Muscle of back (tissue), 11 donors: ENCODE measurements around the gene MYO5B. TPM values are rescaled to one million over a fixed set of nuclear protein-coding genes. Genes with fewer than 3 reads are reported as not detected.
"Not testable (repeated sequence)": the region's sequence is repeated elsewhere in the genome, so short reads cannot be mapped to it uniquely, and the experiment has no call there.

ENCODE experiments used
- DNase-seq, 3 donors: peaks; one replicate each; pipeline versions ENCODE4 v3.0.0 to v3.0.0-alpha.2; 2013
- polyA plus RNA-seq, 10 donors: library from polyadenylated mRNA; unstranded; fragments of 120-200 nt; gene quantifications; one replicate each; pipeline ENCODE4 v1.2.1, GENCODE V29; 2013; ENCODE audit not compliant: insufficient read length in 10 of 10

MYO5B gene
- polyA plus RNA-seq, 10 donors, result 1.1 to 4.1 (median 1.7) TPM

DNA sequence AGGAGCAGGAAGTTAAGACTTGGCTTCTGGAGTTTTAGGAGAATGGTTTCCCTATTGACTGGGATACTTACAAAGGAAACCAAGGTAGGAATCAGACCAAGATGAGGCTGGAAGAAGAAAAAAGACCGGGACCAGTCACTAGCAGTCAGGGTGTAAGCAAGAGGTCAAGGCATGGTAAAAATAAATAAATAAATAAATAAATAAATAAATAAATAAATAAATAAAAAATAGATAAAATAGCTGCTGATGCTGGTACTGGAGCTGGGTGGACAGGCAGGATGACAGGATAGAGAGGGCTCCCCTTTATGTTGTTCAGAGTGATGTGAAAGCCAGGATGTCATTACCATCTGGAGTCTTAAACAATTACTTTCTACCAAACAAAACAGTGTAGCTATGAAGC, 89.9 kb downstream of the MYO5B start:
- no peak for DNase-seq

DNA sequence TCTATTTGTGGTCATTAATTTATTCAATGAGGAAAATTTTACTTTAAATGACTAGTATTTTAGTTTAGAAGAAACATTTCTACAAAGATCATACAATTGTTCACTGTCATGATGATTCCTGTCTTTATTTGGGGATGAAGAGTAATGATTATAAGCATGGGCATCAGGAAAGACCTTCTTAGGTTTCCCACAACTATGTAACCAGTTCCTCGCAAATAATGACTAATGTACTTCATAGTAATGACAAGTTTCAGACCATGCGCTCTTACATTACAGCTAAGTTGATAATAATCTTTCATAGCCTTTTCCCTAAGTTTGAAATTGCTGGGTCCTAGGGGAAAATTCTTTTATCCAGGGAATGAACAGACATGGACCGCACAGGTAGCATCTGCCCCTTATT, 90.5 kb downstream of the MYO5B start:
- DNase-seq, result no peak

DNA sequence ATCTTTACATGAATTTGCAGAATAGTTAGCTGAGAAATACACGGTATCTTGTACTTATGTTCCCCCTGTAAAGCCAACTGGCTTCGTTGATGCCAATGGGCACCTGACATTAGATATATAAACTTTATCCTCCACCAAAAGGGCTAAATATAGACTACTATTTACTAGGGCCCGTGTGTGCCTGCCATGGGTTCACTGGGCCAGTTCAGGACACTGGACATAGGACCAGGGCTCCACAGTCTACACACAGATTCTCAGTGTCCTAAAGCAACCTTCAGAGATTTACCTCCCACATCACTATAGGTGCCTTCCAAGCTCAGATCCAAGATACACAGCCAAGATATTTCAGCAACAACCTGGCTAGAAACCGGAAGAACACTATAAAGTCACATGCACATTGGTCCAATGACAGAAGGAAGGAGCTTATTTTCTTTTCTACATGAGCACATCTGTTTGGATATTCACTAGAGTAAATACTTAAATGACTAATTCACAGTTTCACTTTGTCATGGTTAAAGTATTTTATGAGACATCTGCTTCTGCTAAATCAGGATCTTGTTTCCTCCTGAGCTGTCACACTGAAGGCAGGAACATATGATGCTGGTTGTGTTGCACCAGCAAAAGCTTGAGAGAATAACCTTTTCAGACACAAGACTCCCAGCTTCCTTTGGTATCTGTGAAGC, 95.1 kb downstream of the MYO5B start:
- DNase-seq, result peak in 2 of 3 donors; percentile 23 to 31

DNA sequence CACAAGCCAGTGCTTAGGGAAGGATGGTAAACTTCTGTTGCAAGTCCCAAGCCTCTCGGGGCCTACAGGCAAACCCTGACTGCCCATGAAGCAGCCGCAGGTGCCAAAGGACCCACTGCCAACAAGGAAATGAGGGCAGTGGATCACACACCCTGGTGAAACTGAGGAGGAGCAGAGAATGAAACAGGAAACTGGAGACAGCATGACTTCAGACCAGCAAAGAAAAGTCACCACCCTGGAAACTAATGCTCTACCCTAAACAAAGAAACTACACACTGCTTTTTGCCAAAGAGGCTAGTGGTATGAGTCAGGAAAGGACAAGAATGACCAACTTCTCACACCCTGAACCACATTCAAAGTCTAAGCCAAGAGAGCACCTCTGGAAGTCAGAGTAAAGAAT, 97.2 kb downstream of the MYO5B start:
- DNase-seq, result no peak

DNA sequence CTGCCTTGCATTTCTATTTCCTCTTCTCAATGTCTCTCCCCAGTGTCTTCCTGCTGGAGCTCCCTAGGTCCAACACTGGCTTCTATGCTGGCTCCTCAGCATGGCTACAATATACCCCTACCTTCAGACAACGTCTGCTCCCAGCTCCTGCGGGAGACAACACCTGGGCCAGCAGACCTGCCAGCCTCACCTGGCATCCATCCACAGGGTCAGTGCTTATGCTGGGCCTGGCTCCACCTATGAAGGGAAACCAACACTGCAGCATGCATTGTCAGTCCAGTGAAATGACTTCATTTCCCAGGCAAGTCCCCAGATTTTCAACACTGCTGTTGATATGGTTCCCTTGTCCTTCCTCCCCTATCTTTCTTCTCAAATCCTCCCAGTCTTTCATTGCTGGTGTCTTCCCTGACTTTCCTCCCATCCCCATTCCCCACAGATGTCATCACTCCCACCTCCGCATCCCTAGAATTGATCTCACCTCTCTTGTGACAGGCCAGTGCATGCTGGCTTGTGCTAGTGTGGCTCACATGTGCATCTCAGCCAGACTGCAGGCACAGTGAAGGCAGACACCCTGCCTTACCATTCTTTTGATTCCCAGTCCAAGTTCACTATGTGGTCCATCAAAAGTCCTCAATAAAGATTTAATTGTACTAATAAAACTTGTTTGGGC, 98.0 kb downstream of the MYO5B start:
- no peak for DNase-seq

DNA sequence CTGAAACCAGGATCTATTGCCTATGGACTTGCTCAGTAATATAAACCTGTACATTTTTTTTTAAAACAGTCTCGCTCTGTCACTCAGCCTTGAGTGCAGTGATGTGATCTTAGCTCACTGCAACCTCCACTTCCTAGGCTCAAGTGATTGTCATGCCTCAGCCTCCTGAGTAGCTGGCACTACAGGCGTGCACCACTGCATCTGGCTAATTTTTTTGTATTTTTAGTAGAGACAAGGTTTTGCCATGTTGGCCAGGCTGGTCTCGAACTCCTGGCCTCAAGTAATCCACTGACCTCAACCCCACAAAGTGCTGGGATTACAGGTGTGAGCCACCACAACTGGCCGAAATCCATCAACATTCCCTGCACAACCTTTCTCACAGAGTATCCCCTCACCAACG, 100.2 kb downstream of the MYO5B start:
- not testable (repeated sequence) for DNase-seq

DNA sequence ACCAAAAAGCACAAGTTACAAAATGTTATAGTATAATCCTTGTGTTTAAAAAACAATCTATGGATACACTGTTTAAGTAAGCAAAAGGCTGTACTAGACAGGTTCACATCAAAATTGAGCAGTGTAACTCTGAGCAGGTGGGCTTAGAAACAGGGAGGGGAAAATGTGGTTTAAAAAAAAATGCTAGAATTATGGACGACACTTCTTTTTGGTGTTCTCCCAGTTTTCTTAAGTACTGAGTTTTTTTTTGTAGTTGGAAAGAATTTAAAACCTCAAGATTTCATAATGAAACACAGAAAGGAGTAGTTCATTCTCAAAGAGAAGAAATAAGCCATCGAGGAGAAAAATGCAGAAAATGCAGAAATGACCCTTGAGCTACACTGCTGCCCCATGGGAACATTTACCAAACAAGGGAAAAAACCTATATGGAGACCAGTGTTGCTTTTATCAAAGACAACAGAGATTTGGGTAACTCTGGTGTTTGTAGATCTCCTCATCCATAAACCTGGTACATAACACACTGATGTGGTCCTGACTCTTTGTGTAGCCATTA, 100.7 kb downstream of the MYO5B start:
- no peak for DNase-seq

DNA sequence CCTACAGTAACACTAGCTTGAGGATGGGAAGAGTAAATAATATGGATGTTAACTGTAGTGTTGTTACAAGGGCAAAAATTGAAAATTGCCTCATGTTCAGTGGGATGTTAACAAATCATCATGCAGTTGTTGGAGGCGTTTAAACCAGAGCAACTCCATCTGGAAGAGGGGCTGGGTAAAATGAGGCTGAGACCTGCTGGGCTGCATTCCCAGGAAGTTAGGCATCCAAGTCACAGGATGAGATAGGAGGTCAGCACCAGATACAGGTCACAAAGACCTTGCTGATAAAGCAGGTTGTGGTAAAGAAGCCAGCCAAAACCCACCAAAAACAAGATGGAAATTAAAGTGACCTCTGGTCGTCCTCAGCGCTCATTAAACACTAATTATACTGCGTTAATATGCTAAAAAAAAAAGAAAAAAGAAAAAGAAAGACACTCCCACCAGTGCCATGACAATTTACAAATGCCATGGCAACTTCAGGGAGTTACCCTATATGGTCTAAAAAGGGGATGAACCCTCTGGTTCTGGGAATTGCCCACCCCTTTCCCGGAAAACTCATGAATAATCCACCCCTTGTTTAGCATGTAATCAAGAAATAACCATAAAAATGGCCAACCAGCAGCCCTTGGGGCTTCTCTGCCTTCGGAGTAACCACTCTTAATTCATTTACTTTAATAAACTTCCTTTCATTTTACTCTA, 101.4 kb downstream of the MYO5B start:
- DNase-seq, result no peak

DNA sequence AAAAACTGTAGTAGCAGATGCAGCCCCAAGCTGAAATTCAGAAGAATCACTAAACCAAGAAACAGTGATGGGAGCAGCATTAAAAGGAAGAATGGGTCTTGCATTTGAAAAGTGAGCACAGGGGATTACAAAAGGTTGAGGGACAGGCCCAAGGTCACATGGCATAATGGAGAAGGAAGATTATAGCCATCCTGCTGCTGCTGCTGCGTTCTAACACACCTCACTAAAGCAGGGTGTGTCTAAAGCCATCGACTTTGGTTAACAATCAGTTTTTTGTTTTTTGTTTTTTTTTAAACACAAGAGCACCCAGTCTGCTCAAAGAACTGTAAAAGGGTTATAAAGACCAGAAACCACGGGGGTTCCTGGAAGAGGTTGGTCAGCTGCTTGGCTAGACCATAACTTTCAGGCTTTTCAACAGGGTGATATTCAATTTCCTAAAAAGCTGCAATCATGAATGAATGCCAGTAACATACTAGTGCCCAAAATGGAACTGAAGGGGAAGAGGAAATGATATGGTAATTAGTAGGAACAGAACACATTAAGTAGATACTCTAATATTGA, 102.6 kb downstream of the MYO5B start:
- DNase-seq, result no peak

DNA sequence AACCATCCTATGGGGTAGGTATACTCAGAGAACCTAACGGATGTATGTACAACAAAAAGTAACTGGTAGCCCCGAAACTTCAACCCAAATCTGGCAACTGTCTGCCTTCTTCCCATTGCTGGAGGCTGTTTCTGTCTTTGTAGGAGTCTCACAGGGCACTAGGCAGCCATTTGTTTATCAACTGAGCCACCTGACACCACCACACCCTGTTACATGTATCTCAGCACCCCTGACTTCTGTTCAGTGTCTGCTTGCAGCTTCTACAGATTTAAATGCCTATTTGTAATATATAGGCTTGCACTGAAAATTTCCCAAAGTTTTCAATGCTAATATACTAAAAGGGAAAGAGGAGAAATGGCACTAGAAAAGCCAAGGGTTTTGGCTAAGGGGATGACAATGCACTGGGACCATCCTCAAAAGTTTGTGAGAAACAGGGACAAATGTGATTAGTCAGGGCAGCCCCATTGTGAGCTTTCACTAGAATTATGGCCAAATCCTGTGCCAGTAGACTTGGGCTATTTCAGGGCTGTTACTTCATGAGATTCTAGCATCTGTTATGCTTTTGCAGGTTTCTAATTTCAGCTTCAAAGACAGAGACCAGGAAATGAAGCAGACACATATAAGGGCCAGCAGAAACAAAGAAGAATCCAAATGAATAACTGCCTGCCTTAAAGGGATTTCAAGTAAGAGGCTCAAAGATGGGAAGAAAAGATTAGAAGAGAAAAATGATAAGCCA, 103.3 kb downstream of the MYO5B start:
- DNase-seq, result peak in 1 of 3 donors; percentile 43

DNA sequence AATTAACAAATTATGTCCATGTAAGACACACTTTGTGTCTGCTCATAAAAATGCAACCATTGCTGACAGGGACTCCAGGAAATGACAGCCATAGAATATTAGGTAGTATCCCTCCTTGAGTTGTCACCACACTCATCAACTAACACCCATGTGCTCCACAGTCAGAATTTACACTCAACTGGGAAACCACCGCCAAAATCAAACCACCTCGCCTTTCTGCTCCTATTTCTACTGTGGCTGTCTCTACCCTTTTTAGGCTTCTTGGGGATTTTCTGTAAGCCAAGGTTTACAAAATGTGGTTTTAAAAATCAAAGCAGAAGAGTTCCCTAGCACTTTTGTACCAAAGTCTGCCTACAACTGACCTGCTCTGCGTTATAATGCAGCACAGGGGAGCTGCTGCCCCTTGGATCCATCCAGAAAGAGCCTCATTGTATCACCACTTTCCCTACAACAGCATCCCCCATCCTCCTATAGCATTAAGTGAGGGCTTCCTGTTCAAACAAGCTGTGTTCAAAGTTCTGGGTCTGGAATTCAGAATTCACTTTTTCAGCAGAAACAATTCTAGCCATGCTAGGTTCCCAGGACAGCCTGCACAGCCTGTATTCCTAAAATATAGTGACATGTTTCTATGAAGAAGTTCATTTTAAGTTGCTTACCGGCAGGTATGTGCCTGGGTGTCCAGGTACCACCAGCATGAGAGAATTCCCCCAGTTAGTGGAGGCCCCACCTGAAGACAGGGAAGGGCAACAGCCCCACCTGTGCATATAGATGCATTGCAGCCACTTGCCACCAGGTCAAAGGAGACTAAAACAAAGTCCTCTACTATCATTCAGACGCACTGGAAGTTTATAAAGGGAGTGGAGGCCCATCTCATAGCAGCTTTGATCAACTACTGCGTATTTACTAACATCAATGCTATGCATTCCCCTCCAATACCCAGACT, 104.3 kb downstream of the MYO5B start:
- no peak for DNase-seq

DNA sequence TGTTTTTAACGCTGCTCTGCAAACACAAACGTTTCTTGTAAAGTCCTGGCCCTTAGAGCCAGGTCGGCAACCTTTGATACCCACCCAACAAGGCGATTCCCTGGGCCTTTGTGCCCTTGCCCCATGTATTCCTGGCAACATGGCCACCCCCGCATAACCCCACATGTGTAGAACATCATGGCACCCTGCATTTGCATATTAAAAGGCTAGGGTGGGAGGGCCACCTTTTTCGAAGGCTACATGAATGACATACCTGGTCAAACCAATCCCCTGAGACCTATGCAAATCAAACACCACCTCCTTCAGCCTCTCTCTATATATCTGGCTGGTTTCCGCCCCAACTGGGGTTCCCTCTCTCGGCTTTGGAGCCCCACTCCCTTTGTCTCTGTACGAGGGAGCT, 105.2 kb downstream of the MYO5B start:
- DNase-seq, result no peak

DNA sequence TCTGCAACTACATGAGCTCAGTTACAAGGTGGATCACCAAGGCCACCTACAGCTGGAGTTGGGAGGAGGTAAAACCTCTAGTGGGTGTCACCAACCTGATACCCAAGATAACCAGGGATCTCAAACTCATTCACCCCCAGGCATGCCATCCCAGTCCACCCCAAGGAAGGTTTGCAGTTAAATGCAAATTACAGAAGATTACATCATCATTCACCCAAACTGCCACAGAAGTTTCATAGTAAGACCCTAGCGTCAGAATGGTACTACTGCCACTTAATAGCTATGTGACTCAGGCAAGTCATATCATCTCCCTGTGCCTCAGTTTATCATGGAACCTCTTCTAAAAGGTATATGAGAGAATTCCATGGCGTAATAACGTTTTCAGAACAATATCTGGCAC, 111.2 kb downstream of the MYO5B start:
- no peak for DNase-seq

DNA sequence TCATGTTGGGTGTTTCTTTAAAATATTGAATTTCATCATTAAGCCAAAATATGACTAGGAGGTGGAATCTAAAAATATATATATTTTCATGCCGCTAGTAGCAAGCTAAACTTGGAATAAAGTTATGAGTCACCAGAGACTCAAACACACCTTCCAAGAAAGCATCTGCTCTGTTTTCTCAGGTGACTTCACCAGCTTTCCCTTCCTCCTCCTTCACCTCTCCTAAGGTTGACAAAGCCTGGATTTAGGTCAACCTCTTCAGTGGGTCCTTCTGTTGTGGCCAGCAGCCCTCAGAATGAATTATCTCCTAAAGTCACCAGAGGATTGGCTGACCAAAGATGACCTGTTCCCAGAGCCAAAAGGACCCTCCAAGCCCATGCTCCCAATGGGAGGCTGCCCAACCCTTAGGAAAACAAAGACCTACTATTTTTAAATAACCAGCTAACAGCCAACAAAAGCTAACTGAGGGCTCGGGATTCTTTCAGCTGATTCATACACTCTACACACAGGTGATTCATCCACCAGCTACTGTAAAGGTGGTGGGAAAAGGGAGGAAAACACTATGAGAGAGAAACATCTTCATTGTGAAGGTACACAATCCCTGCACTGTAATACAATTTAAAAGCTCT, 113.9 kb downstream of the MYO5B start:
- no peak for DNase-seq

DNA sequence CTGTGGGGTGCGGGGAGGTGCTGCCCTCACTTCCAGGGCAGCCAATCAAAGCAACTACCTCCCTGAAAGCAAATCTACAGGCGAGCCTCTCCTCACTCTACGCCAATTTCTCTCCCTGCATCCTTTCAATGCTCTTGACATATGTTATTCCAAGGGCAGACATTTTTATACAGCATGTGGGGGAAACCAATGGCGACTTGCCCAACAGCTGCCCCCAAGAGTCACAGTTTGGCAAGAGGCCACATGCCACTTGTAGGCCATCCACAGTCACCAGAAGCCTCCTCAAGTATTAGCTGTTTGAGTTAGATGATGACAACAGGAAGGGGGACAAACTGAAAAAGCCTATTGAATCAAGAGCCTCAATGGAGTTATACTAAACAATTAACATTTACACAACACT, 114.6 kb downstream of the MYO5B start:
- DNase-seq, result peak in 2 of 3 donors; percentile 36 to 50

DNA sequence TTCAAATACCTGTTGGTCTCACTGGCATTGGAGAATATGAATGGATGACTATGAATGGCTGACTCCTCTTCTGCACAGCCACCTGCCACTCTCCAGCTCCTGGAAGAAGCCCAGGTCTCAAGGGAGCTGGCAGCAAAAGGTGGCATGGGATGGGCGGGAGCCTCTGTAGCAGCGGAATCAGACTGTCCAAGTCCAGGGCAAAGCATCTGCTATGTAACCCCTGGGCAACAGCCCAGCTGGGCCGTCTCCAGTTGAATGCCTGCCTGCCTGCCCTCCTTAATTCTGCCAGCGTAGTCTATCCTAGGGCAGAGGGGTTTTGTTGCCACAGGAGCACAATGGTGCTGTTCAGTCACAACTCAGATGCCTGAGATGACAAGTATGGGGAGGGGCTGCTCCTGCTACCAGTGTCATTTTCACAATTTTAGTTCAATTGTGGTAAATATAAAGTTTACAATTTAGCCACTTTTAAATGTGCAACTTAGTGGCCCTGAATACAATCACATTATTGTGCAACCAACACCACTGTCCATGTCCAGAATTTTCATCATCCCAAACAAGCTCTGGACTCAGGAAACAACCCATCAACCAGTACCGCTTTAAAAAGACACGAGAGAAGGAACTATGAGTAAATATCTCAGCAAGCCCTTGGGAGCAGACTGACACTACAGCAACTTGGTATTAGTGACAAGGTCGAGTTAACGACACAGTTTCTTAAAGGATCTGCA, 115.2 kb downstream of the MYO5B start:
- DNase-seq, result peak; percentile 53 to 68 (median 68)

DNA sequence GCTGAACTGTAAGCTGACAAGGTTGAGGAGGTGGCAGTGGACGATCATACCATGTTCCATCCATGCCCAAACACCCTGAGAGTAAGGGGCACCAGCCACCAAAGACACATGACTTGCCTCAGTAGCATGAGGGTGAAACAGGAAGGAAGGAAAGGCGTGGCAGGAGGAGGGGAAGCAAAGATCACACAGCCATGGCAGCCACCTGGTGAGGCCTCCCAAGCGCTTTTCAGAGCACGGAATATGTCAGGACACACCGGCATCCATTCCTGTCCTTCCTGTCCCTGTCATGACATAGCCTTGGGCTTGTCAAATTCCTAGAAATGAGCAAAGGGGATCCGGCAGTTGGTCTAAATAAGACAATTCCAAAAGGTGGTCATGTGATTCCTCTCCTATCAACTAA, 118.7 kb downstream of the MYO5B start:
- no peak for DNase-seq

DNA sequence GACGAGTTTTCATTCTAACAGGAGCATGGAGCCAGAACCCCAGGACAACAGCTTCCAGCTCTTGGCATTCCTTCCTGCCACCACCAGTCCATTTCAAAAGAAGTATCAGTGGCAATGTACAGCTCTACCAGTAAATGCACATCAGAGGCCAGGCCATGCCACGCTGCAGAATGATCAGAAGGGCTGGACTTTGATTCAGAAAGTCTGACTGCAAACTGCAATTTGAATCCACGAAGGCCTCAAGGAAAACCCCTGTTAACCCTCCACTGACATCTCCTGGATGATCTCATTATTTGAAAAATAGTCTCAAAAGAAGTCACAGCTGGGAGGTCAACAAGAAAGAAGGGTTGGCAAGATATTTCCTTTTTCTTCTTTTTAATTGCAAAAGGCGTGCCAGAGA, 119.2 kb downstream of the MYO5B start:
- DNase-seq, result no peak

DNA sequence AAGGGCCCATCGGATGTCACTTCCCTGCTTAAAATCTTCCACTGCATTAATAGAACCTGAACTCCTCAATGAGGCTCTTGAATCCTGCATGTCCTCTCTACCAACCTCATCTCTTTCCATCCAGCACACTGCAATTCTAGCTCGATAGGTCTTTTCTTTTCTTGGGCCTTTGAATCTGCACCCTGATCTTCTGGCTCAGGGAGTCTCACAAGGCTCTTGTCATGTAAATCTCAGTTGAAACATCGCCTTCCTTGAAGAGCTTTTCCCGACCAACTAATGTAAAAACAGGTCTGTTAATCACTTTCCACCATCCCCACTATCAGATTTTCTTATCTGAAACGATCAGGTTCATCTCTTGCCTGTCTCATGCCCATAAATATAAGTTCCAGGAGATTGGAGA, 120.5 kb downstream of the MYO5B start:
- no peak for DNase-seq
